Hepatocyte (in vitro differentiated cells): ENCODE results near the gene CCR7. TPM values are rescaled to one million over a fixed set of nuclear protein-coding genes. Genes with fewer than 3 reads are reported as not detected.

Source experiments
- DNase-seq: peaks from one replicate; pipeline ENCODE4 v3.0.0-alpha.2; 2016; ENCODE audit warnings: low spot score
- H2AFZ ChIP-seq: fragments of 200-600 bp; sonication (generic); 2 replicates; pipeline ENCODE4 v1.6.0; 2016; ENCODE audit warnings: antibody characterized with exemption, mild to moderate bottlenecking
- H3K27ac ChIP-seq: fragments of 200-600 bp; sonication (generic); 2 replicates; pipeline ENCODE4 v1.5.1; 2016; ENCODE audit warnings: mild to moderate bottlenecking
- H3K27me3 ChIP-seq: fragments of 200-600 bp; sonication (generic); 2 replicates; pipeline ENCODE4 v1.6.1; 2016
- H3K36me3 ChIP-seq: fragments of 200-600 bp; sonication (generic); replicated peaks from 2 replicates; pipeline ENCODE4 v1.5.1; 2016; ENCODE audit warnings: low read depth; ENCODE audit not compliant: insufficient read depth
- H3K4me1 ChIP-seq: fragments of 200-600 bp; sonication (generic); 2 replicates; pipeline ENCODE4 v1.5.1; 2016; ENCODE audit warnings: mild to moderate bottlenecking, moderate library complexity; ENCODE audit not compliant: insufficient read depth
- H3K4me2 ChIP-seq: fragments of 200-600 bp; sonication (generic); 2 replicates; pipeline ENCODE4 v1.6.0; 2016
- H3K4me3 ChIP-seq: fragments of 200-600 bp; sonication (generic); 2 replicates; pipeline ENCODE4 v1.5.1; 2016; ENCODE audit warnings: mild to moderate bottlenecking
- H3K79me2 ChIP-seq: fragments of 200-600 bp; sonication (generic); 2 replicates; pipeline ENCODE4 v1.6.0; 2017; ENCODE audit warnings: mild to moderate bottlenecking
- H3K9me2 ChIP-seq: fragments of 200-600 bp; sonication (generic); replicated peaks from 2 replicates; pipeline ENCODE4 v1.6.0; 2017; ENCODE audit warnings: mild to moderate bottlenecking; ENCODE audit not compliant: insufficient read depth
- H3K9me3 ChIP-seq: fragments of 200-600 bp; sonication (generic); 2 replicates; pipeline ENCODE4 v1.5.1; 2016; ENCODE audit warnings: low read depth, mild to moderate bottlenecking
- H4K20me1 ChIP-seq: fragments of 200-600 bp; sonication (generic); 2 replicates; pipeline ENCODE4 v1.6.0; 2016; ENCODE audit warnings: mild to moderate bottlenecking; ENCODE audit not compliant: insufficient read depth, poor library complexity, severe bottlenecking
- CTCF ChIP-seq: fragments of 200-600 bp; sonication (generic); IDR thresholded peaks from 2 replicates; pipeline ENCODE4 v1.5.1; 2016; ENCODE audit warnings: antibody characterized with exemption, mild to moderate bottlenecking; ENCODE audit not compliant: poor library complexity
- EZH2 ChIP-seq: fragments of 200-600 bp; sonication (generic); IDR thresholded peaks from 2 replicates; pipeline ENCODE4 v1.6.1; 2016; ENCODE audit warnings: antibody characterized with exemption, mild to moderate bottlenecking, borderline replicate concordance
- EZH2phosphoT487 ChIP-seq: fragments of 200-600 bp; sonication (generic); IDR thresholded peaks from one replicate; pipeline ENCODE4 v1.6.1; 2018; ENCODE audit warnings: antibody characterized with exemption, mild to moderate bottlenecking, low read depth, moderate library complexity; ENCODE audit not compliant: unreplicated experiment, severe bottlenecking
- WGBS: methylation state at CpG from one replicate; pipeline ENCODE4 v1.1.6; 2016; ENCODE audit warnings: low lambda C conversion rate; ENCODE audit errors: missing lambda C conversion rate; 5-methylcytosine and 5-hydroxymethylcytosine counted together
- polyA plus RNA-seq: library from polyadenylated mRNA; unstranded; fragments of >200 nt; fragmentation: Nextera tagmentation; extraction: Ambion mirVana; gene quantifications from 2 replicates; pipeline ENCODE4 v1.2.1, GENCODE V29; 2016
- total RNA-seq: library from RNA; depleted of rRNA; stranded (reverse); fragments of >200 nt; gene quantifications from 2 replicates; pipeline ENCODE4 v1.2.3, GENCODE V29; 2014

The CCR7 gene
- total and polyA plus RNA-seq, 2 experiments from 2014 or later = 2.8 to 4.1 TPM

GRCh38 chr17:40553694-40554534, 11.4 kb downstream of the CCR7 start:
- H3K79me2 ChIP-seq = no peaks in the 10 kb centered on the region
- no peaks in the 10 kb centered on the region for H3K9me2 ChIP-seq
- TF ChIP-seq CTCF (no peak), EZH2phosphoT487 (no peak), EZH2 (no peak)
- peaks cover 57% of the 10 kb centered on the region for H3K4me1 ChIP-seq
- no peak overlapping the region for H3K4me2 ChIP-seq
- DNase-seq = no peak
- H3K27me3 ChIP-seq = no peaks in the 10 kb centered on the region
- H3K36me3 ChIP-seq = no peaks in the 10 kb centered on the region
- H3K9me3 ChIP-seq = no peaks in the 10 kb centered on the region
- no peaks in the 10 kb centered on the region for H4K20me1 ChIP-seq
- H3K4me3 ChIP-seq = no peak overlapping the region
- H2AFZ ChIP-seq = peak overlapping the region; percentile 37
- peak overlapping the region; percentile 75 for H3K27ac ChIP-seq
- WGBS = 71% methylated on average over 19 of the region's 19 CpGs

GRCh38 chr17:40552806-40553693, 12.2 kb downstream of the CCR7 start:
- H3K4me3 ChIP-seq = no peak overlapping the region
- H3K4me1 ChIP-seq = peaks cover 57% of the 10 kb centered on the region
- no peaks in the 10 kb centered on the region for H3K27me3 ChIP-seq
- no peaks in the 10 kb centered on the region for H3K36me3 ChIP-seq
- H3K4me2 ChIP-seq = no peak overlapping the region
- no peak for DNase-seq
- H3K9me2 ChIP-seq = no peaks in the 10 kb centered on the region
- no peak overlapping the region for H2AFZ ChIP-seq
- peak overlapping the region; percentile 82 for H3K27ac ChIP-seq
- H3K79me2 ChIP-seq = no peaks in the 10 kb centered on the region
- WGBS = 85% methylated on average over 12 of the region's 12 CpGs
- no peaks in the 10 kb centered on the region for H4K20me1 ChIP-seq
- TF ChIP-seq EZH2phosphoT487 = no peak
- no peak for TF ChIP-seq CTCF
- no peak for TF ChIP-seq EZH2
- H3K9me3 ChIP-seq = no peaks in the 10 kb centered on the region

- H3K4me1 ChIP-seq = peaks cover 50% of the 10 kb centered on the region
- H4K20me1 ChIP-seq = no peaks in the 10 kb centered on the region
- no peaks in the 10 kb centered on the region for H3K27me3 ChIP-seq
- H3K27ac ChIP-seq = peak overlapping the region; percentile 82
- no peak overlapping the region for H3K4me3 ChIP-seq
- no peaks in the 10 kb centered on the region for H3K9me2 ChIP-seq
- WGBS = 90% methylated on average over 32 of the region's 32 CpGs
- TF ChIP-seq EZH2 (no peak), CTCF (no peak)
- H3K4me2 ChIP-seq = peak overlapping the region; percentile 3
- no peak for DNase-seq
- no peaks in the 10 kb centered on the region for H3K9me3 ChIP-seq
- no peaks in the 10 kb centered on the region for H3K36me3 ChIP-seq
- H2AFZ ChIP-seq = no peak overlapping the region
- no peaks in the 10 kb centered on the region for H3K79me2 ChIP-seq
Observed at GRCh38 chr17:40551879-40552768, 13.1 kb downstream of the CCR7 start.
